Left renal cortex interstitium (tissue), 4 donors: Measurements from ENCODE around the gene UBE2E2. TPM values are rescaled to one million over a fixed set of nuclear protein-coding genes. Genes with fewer than 3 reads are reported as not detected.

Experiments
- DNase-seq, 4 donors: peaks; one replicate each; pipeline ENCODE4 v3.0.0-alpha.2; 2013; ENCODE audit warnings: low read depth in 4 of 4, low spot score in 2 of 4, missing footprints in 1 of 4
- polyA plus RNA-seq, 4 donors: library from polyadenylated mRNA; unstranded; fragments of 120-200 nt; gene quantifications; one replicate each; pipeline ENCODE4 v1.2.1, GENCODE V29; 2013; ENCODE audit not compliant: insufficient read length in 4 of 4

Gene UBE2E2
- polyA plus RNA-seq, 4 donors = 49.7 to 57.3 (median 55.0) TPM

- no peak for DNase-seq
These were observed 256.9 kb downstream of the UBE2E2 start for GRCh38 chr3:23459889-23460546.

- DNase-seq = no peak
These were observed 257.9 kb downstream of the UBE2E2 start for GRCh38 chr3:23461069-23461468.

DNA sequence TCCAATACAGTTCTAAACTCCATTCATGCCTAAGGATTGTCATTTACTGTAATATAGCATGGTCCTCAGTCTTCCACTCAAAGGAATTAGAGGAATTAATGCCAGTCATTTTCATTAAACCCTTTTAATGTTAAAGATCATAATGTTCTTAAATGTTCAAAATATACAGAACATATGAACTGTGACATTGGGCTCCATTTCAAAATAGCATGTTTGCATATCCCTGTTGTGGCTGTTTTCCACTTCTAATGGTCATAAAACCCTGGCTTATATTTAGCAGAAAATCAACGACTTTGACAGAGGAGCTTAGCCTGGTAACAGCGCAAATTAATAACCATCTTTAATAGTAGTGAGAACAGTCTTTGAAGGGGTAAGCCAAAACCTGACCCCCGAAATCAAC lies 260.7 kb downstream of the UBE2E2 start:
- no peak for DNase-seq

DNA sequence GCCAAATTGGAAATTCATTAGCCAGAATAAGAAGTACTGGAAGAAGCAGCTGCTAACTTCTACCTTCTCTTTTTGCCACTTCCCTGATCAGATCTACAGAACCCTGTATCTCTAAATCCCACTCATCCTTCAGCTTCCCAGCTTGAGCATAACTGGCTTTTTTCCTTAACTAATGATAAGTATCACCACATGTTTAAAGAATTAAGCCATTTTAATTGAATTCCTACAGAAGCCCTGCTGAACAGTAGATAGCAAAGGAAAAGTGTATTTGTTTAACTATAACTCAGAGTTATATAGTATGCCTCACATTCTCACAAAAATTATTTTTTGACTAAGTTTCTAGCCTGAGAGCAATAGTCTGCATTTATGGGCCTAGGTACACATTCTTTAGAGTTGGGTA lies 262.4 kb downstream of the UBE2E2 start:
- DNase-seq = no peak

- DNase-seq = no peak
These were observed 265.1 kb downstream of the UBE2E2 start for GRCh38 chr3:23468203-23468602.

GRCh38 chr3:23474580-23475357 lies 271.6 kb downstream of the UBE2E2 start:
- DNase-seq = no peak

DNA sequence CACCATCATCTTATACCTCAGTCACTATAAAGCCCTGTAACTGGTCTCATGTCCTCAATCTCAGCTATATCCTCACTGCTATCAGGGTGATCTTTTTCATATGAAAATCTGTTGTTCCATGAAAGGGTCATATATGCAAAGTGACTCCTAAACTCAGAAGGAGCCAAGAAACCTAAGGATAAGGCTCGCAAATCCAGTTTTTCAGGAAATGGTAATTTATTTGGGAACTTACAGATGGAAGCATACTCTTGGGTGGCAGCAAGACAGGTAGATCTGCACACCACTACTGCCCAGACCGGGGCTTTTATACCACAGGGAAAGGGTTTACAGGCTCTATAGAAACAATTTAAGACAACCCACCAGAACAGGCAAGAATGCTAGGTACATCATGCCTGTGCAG lies 272.3 kb downstream of the UBE2E2 start:
- DNase-seq = no peak

DNA sequence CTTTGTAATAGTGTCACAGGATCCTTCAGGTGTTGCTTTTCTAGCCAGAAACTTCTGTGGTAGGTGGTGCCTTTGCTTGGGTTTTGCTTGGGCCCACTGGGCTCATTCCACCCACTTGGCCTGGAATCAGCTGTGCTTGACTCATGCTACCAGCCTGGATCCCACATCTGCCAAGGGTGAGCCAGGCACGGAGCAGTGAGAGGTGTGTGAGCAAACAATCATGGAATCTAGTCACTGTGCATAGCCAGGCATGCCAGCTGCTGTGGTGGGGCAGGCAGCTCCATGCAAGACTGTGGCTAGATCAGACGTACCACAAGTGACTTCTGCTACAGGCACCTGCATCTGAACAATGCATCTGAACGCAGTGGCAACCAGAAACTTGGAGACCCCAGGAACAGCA lies 275.9 kb downstream of the UBE2E2 start:
- DNase-seq = no peak

DNA sequence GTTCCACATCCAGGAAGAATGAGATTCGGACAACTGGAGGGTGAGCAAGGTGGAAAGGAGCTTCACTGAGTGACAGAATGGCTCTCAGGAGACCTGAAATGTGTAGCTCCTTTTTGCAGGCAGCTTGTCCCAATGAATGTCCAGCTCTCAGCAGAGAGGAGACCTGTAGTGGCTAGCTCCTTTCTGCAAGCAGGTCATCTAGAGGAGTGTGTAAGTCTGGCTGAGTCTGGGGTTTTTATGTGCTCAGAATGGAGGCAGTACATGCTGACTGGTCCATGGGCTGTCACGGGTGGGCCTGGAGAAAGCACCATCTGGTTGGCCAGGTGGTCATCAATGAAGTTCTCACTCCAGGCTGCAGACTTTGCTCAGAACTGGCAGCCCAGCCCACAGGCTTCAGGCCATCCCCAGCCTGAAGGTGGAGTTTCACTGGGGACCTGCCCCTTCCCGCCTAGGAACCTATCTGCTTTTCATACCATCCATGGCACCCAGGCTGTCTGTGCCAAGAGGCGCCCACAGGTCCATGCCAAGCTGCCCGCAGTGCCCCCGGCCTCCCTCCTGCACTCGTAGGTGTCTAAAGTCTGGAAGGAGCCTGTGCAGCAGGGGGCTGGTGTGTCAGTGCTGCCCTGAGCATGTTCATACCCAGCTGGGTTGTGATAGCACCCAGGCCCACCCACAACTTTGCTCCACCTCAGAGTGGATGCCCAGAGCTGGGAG lies 276.6 kb downstream of the UBE2E2 start:
- DNase-seq = no peak

DNA sequence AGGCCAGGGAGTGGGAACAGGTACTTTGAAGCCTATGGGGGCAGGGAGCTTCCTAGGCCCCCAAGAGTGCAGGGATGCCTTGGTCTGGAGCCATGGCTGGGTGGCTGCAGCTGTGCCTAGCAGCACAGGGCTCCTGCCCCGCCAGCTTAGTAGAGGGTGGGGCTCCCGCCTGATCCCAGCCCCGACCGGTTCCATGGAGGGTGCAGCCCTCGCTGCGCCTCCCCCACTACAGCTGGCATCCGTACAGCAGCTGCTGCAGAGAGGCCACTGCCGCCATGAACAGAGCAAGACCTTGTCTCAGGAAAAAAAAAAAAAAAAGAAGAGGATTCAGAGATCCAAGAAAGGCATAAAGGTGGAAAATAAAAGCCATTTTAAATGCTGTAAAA lies 277.2 kb downstream of the UBE2E2 start:
- no peak for DNase-seq

- no peak for DNase-seq
These were observed 278.0 kb downstream of the UBE2E2 start for GRCh38 chr3:23481011-23481615.

- DNase-seq = no peak
These were observed 278.6 kb downstream of the UBE2E2 start for GRCh38 chr3:23481616-23482278.

DNA sequence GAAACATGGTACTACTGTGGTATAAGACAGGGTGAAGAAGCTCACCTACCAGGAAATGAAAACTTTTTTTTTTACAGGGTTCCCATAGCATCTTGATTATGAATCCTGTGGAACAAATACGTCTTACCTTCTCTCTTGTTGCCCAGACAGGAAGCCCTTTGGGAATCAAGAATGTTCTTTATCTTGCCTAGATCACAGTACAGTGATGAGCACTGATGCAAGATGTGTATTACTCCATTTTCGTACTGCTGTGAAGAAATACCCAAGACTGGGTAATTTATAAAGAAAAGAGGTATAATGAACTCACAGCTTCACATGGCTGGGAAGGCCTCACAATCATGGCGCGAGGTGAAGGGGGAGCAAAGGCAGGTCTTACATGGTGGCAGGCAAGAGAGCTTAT lies 281.3 kb downstream of the UBE2E2 start:
- DNase-seq = no peak

GRCh38 chr3:23485922-23486321 lies 282.8 kb downstream of the UBE2E2 start:
- DNase-seq = no peak

GRCh38 chr3:23487015-23487414 lies 283.9 kb downstream of the UBE2E2 start:
- no peak for DNase-seq

DNA sequence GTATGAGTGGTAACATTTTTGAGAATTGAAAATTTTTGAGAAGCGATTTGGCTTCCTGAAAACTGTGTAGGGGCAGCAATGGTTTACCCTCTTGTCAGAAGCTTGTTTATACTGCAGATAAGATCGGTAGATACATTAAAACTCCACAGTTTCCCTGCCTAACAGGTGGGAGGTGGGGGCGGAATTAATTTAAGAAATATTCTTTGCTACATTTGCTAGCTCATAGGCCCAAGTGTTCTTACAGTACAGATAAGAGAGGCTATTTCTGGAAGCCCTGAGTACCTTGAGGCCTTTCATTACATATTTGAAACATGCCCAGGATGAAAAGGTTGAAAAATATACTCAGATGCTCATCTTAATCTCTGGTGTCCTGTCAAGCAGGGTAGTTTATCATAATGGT lies 285.5 kb downstream of the UBE2E2 start:
- no peak for DNase-seq

GRCh38 chr3:23489300-23490158 lies 286.4 kb downstream of the UBE2E2 start:
- DNase-seq = no peak

- no peak for DNase-seq
These were observed 287.3 kb downstream of the UBE2E2 start for GRCh38 chr3:23490459-23490858.

DNA sequence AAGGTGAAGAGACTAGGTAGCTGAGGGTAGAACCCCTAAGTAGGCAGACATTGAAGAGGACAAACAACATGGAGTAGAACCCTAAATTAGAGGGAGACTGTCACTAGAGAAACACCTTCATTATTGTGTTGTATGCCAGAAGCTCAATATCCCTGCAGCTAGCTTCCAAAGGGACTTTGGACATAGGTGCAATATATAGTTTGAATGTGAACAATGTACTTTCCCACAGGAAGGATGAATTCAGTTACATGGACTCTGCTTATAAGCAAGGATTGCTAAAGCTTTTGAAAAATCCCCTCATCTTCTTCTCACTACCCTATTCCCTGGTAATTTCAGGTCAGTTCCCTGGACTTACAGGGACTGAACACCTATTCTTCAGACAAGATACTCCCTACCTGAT lies 288.9 kb downstream of the UBE2E2 start:
- DNase-seq = no peak

DNA sequence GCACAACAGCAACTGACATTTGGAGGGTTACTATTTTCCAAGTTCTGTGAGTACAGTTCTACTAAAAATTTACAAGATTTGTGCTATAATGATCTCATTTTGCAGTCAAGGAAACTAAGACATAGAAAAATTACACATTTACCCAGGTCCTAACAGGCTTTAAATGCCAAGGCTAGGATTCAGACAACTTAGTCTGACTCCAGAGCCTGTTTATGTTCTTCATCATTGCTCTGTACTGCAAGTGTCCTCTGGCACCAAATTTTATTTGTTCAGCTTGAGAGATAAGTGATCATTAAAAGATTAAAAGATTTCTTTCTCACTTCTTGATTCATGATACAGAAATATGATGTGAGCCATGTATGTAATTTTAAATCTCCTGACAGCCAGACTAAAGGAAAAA lies 290.8 kb downstream of the UBE2E2 start:
- no peak for DNase-seq
